Measurements from ENCODE around the gene RABGAP1L. TPM values are rescaled to one million over a fixed set of nuclear protein-coding genes. Genes with fewer than 3 reads are reported as not detected.

Gene RABGAP1L
- total RNA-seq, 2 experiments from 2014 or later = 59.8 to 67.6 TPM

GRCh38 chr1:174957829-174958228, 798.5 kb downstream of the RABGAP1L start:
- ChIA-PET POLR2A (interaction anchor here (1.2 to 3.2 kb wide), 6 partner anchors 11 to 158 kb away, joined by 3 to 18 read pairs (median 4); partner anchors contain the start of genes CACYBP and MRPS14), CTCF (no interaction called here)
- no peaks in the 10 kb centered on the region for H3K27me3 Mint-ChIP-seq
- H3K36me3 ChIP-seq (ENCODE audit: insufficient read depth, low read length) = no peaks in the 10 kb centered on the region
- peak overlapping the region; percentile 43 for H3K4me3 Mint-ChIP-seq
- H3K9me3 ChIP-seq (ENCODE audit: control insufficient read depth in 1 of 2, insufficient read depth in 1 of 2, low read length in 2 of 2) = no peaks in the 10 kb centered on the region
- DNase-seq (peak in 1 of 14 experiments; percentile 46), ATAC-seq (ENCODE audit: poor library complexity) (no peak)
- H3K27ac Mint-ChIP-seq = peak overlapping the region; percentile 50
- TF ChIP-seq, protein P1, sequence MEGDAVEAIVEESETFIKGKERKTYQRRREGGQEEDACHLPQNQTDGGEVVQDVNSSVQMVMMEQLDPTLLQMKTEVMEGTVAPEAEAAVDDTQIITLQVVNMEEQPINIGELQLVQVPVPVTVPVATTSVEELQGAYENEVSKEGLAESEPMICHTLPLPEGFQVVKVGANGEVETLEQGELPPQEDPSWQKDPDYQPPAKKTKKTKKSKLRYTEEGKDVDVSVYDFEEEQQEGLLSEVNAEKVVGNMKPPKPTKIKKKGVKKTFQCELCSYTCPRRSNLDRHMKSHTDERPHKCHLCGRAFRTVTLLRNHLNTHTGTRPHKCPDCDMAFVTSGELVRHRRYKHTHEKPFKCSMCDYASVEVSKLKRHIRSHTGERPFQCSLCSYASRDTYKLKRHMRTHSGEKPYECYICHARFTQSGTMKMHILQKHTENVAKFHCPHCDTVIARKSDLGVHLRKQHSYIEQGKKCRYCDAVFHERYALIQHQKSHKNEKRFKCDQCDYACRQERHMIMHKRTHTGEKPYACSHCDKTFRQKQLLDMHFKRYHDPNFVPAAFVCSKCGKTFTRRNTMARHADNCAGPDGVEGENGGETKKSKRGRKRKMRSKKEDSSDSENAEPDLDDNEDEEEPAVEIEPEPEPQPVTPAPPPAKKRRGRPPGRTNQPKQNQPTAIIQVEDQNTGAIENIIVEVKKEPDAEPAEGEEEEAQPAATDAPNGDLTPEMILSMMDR (IDR thresholded peaks at IDR 0.05) = no peak
- H3K9me3 Mint-ChIP-seq = no peaks in the 10 kb centered on the region
- H3K27me3 ChIP-seq (ENCODE audit: control insufficient read depth in 1 of 2, insufficient read depth in 2 of 2, low read length in 2 of 2) = no peaks in the 10 kb centered on the region
- no peak overlapping the region for H3K27ac ChIP-seq (ENCODE audit: low read depth in 1 of 2, low read length in 2 of 2)
- H3K36me3 Mint-ChIP-seq (ENCODE audit: low read depth) = peaks cover 9% of the 10 kb centered on the region
- H3K4me3 ChIP-seq (ENCODE audit: low read length) = no peak overlapping the region
- peaks cover 41% of the 10 kb centered on the region for H3K4me1 Mint-ChIP-seq (ENCODE audit: low read depth)
- intact Hi-C loops (cut with DNase I, micrococcal nuclease) = no loop called here
- H3K4me1 ChIP-seq (ENCODE audit: insufficient read depth, low read length) = peaks cover 6% of the 10 kb centered on the region

- DNase-seq (no peak), ATAC-seq (ENCODE audit: poor library complexity) (no peak)
- Histone ChIP-seq H3K27ac (ENCODE audit: low read depth in 1 of 2, low read length in 2 of 2) (no peak overlapping the region), H3K9me3 (ENCODE audit: control insufficient read depth in 1 of 2, insufficient read depth in 1 of 2, low read length in 2 of 2) (no peaks in the 10 kb centered on the region), H3K4me1 (ENCODE audit: insufficient read depth, low read length) (peaks cover 6% of the 10 kb centered on the region), H3K36me3 (ENCODE audit: insufficient read depth, low read length) (no peaks in the 10 kb centered on the region), H3K27me3 (ENCODE audit: control insufficient read depth in 1 of 2, insufficient read depth in 2 of 2, low read length in 2 of 2) (no peaks in the 10 kb centered on the region), H3K4me3 (ENCODE audit: low read length) (no peak overlapping the region)
- peaks cover 9% of the 10 kb centered on the region for H3K36me3 Mint-ChIP-seq (ENCODE audit: low read depth)
- ChIA-PET POLR2A (interaction anchor here (1.2 to 3.2 kb wide), 6 partner anchors 10 to 159 kb away, joined by 3 to 18 read pairs (median 4); partner anchors contain the start of genes CACYBP and MRPS14), CTCF (no interaction called here)
- intact Hi-C loops (cut with DNase I, micrococcal nuclease) = no loop called here
- H3K27ac Mint-ChIP-seq = no peak overlapping the region
- H3K4me1 Mint-ChIP-seq (ENCODE audit: low read depth) = peaks cover 43% of the 10 kb centered on the region
- H3K27me3 Mint-ChIP-seq = no peaks in the 10 kb centered on the region
- TF ChIP-seq, protein P1 (IDR thresholded peaks at IDR 0.05) = no peak
- H3K9me3 Mint-ChIP-seq = no peaks in the 10 kb centered on the region
- H3K4me3 Mint-ChIP-seq = no peak overlapping the region
These were observed 799.1 kb downstream of the RABGAP1L start for GRCh38 chr1:174958396-174958795.

- H3K36me3 Mint-ChIP-seq (ENCODE audit: low read depth) = peaks cover 9% of the 10 kb centered on the region
- no peaks in the 10 kb centered on the region for H3K9me3 ChIP-seq (ENCODE audit: control insufficient read depth in 1 of 2, insufficient read depth in 1 of 2, low read length in 2 of 2)
- no peak for ATAC-seq (ENCODE audit: poor library complexity)
- H3K4me3 ChIP-seq (ENCODE audit: low read length) = no peak overlapping the region
- ChIA-PET CTCF (no interaction called here), POLR2A (interaction anchor here (0.6 to 0.8 kb wide), 2 partner anchors 8 to 15 kb away, joined by 3 to 4 read pairs; no protein-coding TSS in a partner anchor)
- no peaks in the 10 kb centered on the region for H3K36me3 ChIP-seq (ENCODE audit: insufficient read depth, low read length)
- intact Hi-C loops (cut with DNase I, micrococcal nuclease) = loop anchor here in 1 of 2 experiments (5.0 kb wide), 1 partner anchor 37 kb away; the partner anchor contains the start of gene CACYBP
- TF ChIP-seq, protein P1 (IDR thresholded peaks at IDR 0.05) = no peak
- no peak for DNase-seq
- H3K27ac ChIP-seq (ENCODE audit: low read depth in 1 of 2, low read length in 2 of 2) = no peak overlapping the region
- H3K27me3 ChIP-seq (ENCODE audit: control insufficient read depth in 1 of 2, insufficient read depth in 2 of 2, low read length in 2 of 2) = no peaks in the 10 kb centered on the region
- peaks cover 43% of the 10 kb centered on the region for H3K4me1 Mint-ChIP-seq (ENCODE audit: low read depth)
- no peaks in the 10 kb centered on the region for H3K27me3 Mint-ChIP-seq
- H3K4me3 Mint-ChIP-seq = no peak overlapping the region
- H3K27ac Mint-ChIP-seq = no peak overlapping the region
- peaks cover 14% of the 10 kb centered on the region for H3K4me1 ChIP-seq (ENCODE audit: insufficient read depth, low read length)
- H3K9me3 Mint-ChIP-seq = no peaks in the 10 kb centered on the region
These were observed 801.0 kb downstream of the RABGAP1L start for GRCh38 chr1:174960362-174960761.

Data from CD4-positive, alpha-beta T cell (primary cell).